NK-92 (cell line): ENCODE measurements around the gene REX1BD.
"Not testable (repeated sequence)": the region's sequence is repeated elsewhere in the genome, so short reads cannot be mapped to it uniquely, and the experiment has no call there.

Experiments
- DNase-seq: peaks from one replicate; lab custom pipeline; 2025; ENCODE audit not compliant: unreplicated experiment; lab: John Stamatoyannopoulos, UW

The REX1BD gene

GRCh38 chr19:18576383-18576782, 12.2 kb upstream of the REX1BD start:
- DNase-seq: no peak

- no peak for DNase-seq
These were observed 11.2 kb upstream of the REX1BD start for GRCh38 chr19:18577365-18577914.

GRCh38 chr19:18580311-18580710, 8.3 kb upstream of the REX1BD start:
- DNase-seq: no peak

GRCh38 chr19:18586306-18586705, 2.3 kb upstream of the REX1BD start:
- DNase-seq: no peak

GRCh38 chr19:18587561-18587960, 1.0 kb upstream of the REX1BD start:
- DNase-seq: no peak

- DNase-seq: no peak
These were observed 512 bp upstream of the REX1BD start for GRCh38 chr19:18587962-18588610.

- DNase-seq: no peak
These were observed 1.0 kb downstream of the REX1BD start for GRCh38 chr19:18589380-18590272.

- no peak for DNase-seq
These were observed 2.0 kb downstream of the REX1BD start for GRCh38 chr19:18590273-18591272.

- no peak for DNase-seq
These were observed 3.3 kb downstream of the REX1BD start for GRCh38 chr19:18591735-18592385.

- not testable (repeated sequence) for DNase-seq
These were observed 4.1 kb downstream of the REX1BD start for GRCh38 chr19:18592732-18593131.

- DNase-seq: no peak
These were observed 4.9 kb downstream of the REX1BD start for GRCh38 chr19:18593367-18594095.

- DNase-seq: no peak
These were observed 5.7 kb downstream of the REX1BD start for GRCh38 chr19:18594096-18594823.

GRCh38 chr19:18594824-18595373, 6.3 kb downstream of the REX1BD start:
- no peak for DNase-seq

- no peak for DNase-seq
These were observed 6.9 kb downstream of the REX1BD start for GRCh38 chr19:18595475-18595874.

GRCh38 chr19:18596752-18597157, 8.2 kb downstream of the REX1BD start:
- DNase-seq: no peak

- DNase-seq: no peak
These were observed 9.4 kb downstream of the REX1BD start for GRCh38 chr19:18597809-18598660.

GRCh38 chr19:18599485-18599884, 10.9 kb downstream of the REX1BD start:
- no peak for DNase-seq
